Prostate gland (tissue), 2 donors: ENCODE measurements around the gene RAET1L.

Experiments used
- POLR2A ChIP-seq: fragments of 450-650 bp; IDR thresholded peaks from one replicate; pipeline ENCODE4 v1.6.1; 2016; ENCODE audit warnings: antibody characterized with exemption, mild to moderate bottlenecking
- TF ChIP-seq, protein P1 (sequence below), 4 experiments: fragments of 200-600 bp in 2 of 4; fragments of 450-650 bp in 2 of 4; sonication (generic) in 2 of 4; IDR thresholded peaks; 1 replicate in 3 of 4; 2 replicates in 1 of 4; pipeline ENCODE4 v1.5.1; 2016 to 2019; ENCODE audit warnings: antibody characterized with exemption in 4 of 4, mild to moderate bottlenecking in 2 of 4, moderate library complexity in 2 of 4

DNA sequence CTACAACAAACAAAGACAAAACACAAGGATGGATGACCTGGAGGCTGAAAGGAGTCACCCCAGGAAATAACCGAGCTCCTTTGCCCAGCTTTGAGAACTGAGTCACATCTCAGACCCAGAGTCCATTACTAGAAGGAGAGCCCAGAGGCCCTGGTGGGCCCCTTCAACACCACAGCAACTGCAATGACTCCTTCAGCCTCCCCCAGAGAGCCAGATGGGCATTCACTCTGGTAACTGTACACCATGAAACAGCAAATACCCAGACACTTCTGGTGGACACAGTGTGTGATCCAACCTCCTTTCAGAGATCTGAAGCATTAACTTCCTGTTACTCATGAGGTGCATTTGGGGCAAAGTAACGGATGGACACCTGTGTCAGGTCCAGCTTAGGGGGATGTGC is 22.6 kb downstream of the RAET1L start:
- TF ChIP-seq, protein P1, sequence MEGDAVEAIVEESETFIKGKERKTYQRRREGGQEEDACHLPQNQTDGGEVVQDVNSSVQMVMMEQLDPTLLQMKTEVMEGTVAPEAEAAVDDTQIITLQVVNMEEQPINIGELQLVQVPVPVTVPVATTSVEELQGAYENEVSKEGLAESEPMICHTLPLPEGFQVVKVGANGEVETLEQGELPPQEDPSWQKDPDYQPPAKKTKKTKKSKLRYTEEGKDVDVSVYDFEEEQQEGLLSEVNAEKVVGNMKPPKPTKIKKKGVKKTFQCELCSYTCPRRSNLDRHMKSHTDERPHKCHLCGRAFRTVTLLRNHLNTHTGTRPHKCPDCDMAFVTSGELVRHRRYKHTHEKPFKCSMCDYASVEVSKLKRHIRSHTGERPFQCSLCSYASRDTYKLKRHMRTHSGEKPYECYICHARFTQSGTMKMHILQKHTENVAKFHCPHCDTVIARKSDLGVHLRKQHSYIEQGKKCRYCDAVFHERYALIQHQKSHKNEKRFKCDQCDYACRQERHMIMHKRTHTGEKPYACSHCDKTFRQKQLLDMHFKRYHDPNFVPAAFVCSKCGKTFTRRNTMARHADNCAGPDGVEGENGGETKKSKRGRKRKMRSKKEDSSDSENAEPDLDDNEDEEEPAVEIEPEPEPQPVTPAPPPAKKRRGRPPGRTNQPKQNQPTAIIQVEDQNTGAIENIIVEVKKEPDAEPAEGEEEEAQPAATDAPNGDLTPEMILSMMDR (IDR thresholded peaks at IDR 0.05), result no peak
- TF ChIP-seq POLR2A, result no peak
